SK-N-MC (cell line): ENCODE measurements around the gene CALML3.

Experiments used
- DNase-seq: peaks from one replicate; pipeline ENCODE4 v3.0.0-alpha.2; 2011; ENCODE audit warnings: low read depth, low spot score
- H3K27ac ChIP-seq: fragments of 200-600 bp; sonication (generic); 2 replicates; pipeline ENCODE4 v1.5.1; 2016; ENCODE audit warnings: mixed run types
- H3K36me3 ChIP-seq: fragments of 200-600 bp; sonication (generic); 2 replicates; pipeline ENCODE4 v1.6.1; 2017; ENCODE audit warnings: antibody characterized with exemption, low read length, mixed read lengths; ENCODE audit not compliant: insufficient read depth
- H3K4me3 ChIP-seq: fragments of 200-600 bp; sonication (generic); 2 replicates; pipeline ENCODE4 v1.5.1; 2016
- H3K9ac ChIP-seq: fragments of 200-600 bp; sonication (generic); 2 replicates; pipeline ENCODE4 v1.8.0; 2017; ENCODE audit warnings: mixed run types, mixed read lengths; ENCODE audit not compliant: insufficient read length
- H3K9me3 ChIP-seq: fragments of 200-600 bp; sonication (generic); 2 replicates; pipeline ENCODE4 v1.6.1; 2017; ENCODE audit warnings: low read depth, mild to moderate bottlenecking, antibody characterized with exemption, low read length, moderate library complexity, mixed read lengths
- EZH2 ChIP-seq: fragments of 200-600 bp; sonication (generic); IDR thresholded peaks from one replicate; pipeline ENCODE4 v1.6.1; 2017; ENCODE audit warnings: antibody characterized with exemption
- FOXP2 ChIP-seq: optimal IDR thresholded peaks from 2 replicates; pipeline ENCODE3; 2011; ENCODE audit warnings: mild to moderate bottlenecking, moderate library complexity; ENCODE audit not compliant: insufficient read depth; ENCODE audit errors: extremely low read length, control extremely low read depth
- POLR2AphosphoS5 ChIP-seq: IDR thresholded peaks from 2 replicates; pipeline ENCODE4 v1.6.1; 2012; ENCODE audit warnings: mild to moderate bottlenecking, low read depth, low read length, borderline replicate concordance

The CALML3 gene

DNA sequence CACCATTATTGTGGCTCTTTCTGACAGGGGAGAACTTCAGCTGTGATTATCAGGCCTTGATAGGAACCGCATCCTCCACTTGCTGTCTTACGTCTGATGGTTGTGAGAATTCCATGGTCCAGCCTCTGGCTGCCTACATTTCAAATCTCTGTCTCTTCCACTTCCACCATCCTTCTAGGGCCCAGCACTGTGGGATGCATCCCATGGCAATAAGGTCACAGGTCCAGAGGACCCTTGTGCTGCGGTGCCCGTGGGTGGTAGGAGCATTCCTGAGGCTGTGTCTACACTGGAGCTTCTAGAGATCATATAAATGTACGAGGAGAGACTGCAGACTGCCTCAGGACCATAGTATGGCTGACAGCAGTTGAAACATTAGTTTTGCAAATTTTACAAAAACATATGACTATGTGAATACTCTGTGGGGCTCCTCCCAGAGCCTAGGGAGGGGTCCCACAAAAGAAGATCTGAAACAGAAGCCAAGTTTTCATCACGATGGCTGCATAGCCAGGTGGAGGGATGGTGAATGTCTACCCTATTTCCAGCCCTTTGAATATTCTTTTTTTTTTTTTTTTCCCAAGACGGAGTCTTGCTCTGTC, 11.8 kb downstream of the CALML3 start:
- TF ChIP-seq FOXP2: no peak
- no peak for TF ChIP-seq EZH2
- TF ChIP-seq POLR2AphosphoS5: no peak
- no peak overlapping the region for H3K4me3 ChIP-seq
- DNase-seq: no peak
- H3K9ac ChIP-seq: no peak overlapping the region
- no peaks in the 10 kb centered on the region for H3K9me3 ChIP-seq
- H3K27ac ChIP-seq: no peak overlapping the region
- H3K36me3 ChIP-seq: no peaks in the 10 kb centered on the region

DNA sequence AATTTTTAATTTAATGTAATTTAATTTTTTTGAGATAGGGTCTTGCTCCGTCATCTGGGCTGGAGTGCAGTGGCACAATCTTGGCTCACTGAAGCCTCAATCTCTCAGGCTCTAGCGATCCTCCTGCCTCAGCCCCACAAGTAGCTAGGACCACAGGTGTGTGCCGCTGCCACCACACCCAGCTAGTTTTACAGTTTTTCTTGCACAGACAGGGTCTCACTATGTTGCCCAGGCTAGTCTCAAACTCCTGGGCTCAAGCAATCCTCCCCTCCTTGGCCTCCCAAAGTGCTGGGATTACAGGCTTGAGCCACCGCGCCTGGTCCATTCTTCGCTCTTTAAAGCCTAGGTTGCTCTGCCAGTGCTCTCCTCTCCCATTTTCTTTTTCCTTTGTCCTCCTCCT, 12.9 kb downstream of the CALML3 start:
- Histone ChIP-seq H3K27ac (no peak overlapping the region), H3K9ac (no peak overlapping the region), H3K9me3 (no peaks in the 10 kb centered on the region), H3K4me3 (no peak overlapping the region), H3K36me3 (no peaks in the 10 kb centered on the region)
- TF ChIP-seq FOXP2: no peak
- TF ChIP-seq EZH2: no peak
- TF ChIP-seq POLR2AphosphoS5: no peak
- no peak for DNase-seq

DNA sequence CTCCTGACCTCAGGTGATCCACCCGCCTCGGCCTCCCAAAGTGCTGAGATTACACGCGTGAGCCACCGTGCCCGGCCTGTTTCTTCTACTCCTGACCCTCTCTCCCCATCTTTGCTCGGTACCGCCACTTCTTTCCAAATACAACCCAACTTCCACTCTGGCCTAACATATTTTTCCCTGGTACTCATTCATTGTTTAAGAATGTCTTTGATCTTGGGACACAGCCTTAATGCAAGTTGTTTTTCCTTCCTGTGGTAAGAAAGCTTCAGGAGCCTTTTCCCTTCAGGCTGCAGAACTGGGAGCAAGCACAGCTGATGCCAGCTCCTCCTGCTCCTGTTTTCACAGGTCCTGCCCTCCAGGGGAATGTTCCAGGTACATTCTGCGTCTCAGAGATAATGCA, 13.7 kb downstream of the CALML3 start:
- Histone ChIP-seq H3K4me3 (no peak overlapping the region), H3K27ac (no peak overlapping the region), H3K9me3 (no peaks in the 10 kb centered on the region), H3K9ac (no peak overlapping the region), H3K36me3 (no peaks in the 10 kb centered on the region)
- DNase-seq: no peak
- no peak for TF ChIP-seq POLR2AphosphoS5
- no peak for TF ChIP-seq EZH2
- no peak for TF ChIP-seq FOXP2

DNA sequence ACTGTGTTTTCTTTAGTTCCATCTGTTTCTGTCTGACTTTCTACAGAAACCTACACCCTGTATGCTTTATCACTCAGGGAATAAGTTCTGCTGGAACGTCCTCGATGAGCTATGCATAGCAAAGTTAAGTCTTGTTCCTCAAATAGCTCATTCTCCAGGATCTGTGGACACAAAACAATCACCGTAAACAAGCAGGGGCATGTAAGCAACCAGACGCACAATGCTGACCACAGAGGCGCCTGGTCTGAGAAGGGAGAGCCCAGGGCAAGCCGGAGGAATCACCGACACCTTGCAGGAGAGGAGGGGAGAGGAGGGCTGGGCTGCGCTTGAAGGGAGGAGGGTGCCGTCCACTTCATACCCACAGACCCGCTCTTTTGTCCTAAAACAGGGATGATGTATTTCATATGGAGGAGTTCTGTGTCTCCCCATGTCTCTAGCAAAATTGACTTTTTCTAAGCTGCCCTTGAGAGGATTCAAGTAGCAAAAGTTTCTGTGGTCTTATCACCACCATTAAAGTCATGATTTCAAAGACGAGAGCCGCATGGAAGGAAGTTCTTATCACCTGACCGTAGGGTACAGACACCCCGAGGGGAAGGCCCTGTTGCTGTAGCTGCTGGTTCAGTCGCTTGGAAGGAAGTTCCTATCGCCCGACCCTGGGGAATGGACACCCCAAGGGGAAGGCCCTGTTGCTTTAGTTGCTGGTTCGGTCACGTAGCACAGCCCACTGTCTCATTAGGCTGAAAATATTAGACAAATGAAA, 14.3 kb downstream of the CALML3 start:
- H3K9me3 ChIP-seq: no peaks in the 10 kb centered on the region
- no peak overlapping the region for H3K9ac ChIP-seq
- H3K4me3 ChIP-seq: no peak overlapping the region
- TF ChIP-seq POLR2AphosphoS5 (no peak), FOXP2 (no peak), EZH2 (no peak)
- DNase-seq: no peak
- H3K27ac ChIP-seq: no peak overlapping the region
- no peaks in the 10 kb centered on the region for H3K36me3 ChIP-seq

DNA sequence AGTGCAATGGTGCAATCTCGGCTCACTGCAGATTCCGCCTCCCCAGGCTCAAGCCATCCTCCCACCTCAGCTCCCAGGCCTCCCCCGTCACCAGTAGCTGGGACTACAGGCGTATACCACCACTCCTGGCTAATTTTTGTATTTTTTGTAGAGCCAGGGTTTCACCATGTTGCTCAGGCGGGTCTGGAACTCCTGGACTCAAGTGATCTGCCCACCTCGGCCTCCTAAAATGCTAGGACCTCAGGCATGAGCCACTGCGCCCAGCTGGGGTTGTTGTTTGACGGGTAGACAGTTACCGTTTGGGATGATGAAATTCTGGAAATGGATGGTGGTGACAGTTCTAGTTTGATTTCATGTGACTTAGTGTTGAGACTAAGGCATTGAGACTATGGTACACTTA, 15.3 kb downstream of the CALML3 start:
- DNase-seq: no peak
- Histone ChIP-seq H3K36me3 (no peaks in the 10 kb centered on the region), H3K9ac (no peak overlapping the region), H3K9me3 (no peaks in the 10 kb centered on the region), H3K27ac (no peak overlapping the region), H3K4me3 (no peak overlapping the region)
- TF ChIP-seq FOXP2 (no peak), POLR2AphosphoS5 (no peak), EZH2 (no peak)

DNA sequence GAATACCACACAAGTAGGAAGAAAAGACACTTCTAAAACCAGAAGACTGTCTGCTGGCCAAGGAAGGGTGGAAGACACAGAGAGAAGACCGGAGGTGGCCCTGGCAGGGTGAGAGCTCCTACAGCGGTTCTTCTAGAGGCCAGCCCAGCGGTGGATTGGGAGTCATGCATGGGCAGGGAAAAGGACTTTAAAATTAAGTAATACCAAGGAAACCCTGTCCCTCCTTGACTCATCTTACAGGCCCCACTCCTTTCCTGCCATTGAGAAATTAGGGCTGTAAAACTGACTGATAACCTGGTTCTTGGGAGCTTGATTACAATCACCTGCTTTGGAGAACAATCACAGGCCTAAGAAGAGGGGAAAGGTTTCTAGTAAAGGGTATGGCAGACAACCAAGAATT, 16.1 kb downstream of the CALML3 start:
- H3K9me3 ChIP-seq: no peaks in the 10 kb centered on the region
- H3K4me3 ChIP-seq: no peak overlapping the region
- TF ChIP-seq POLR2AphosphoS5 (no peak), FOXP2 (no peak), EZH2 (no peak)
- H3K9ac ChIP-seq: no peak overlapping the region
- DNase-seq: no peak
- no peak overlapping the region for H3K27ac ChIP-seq
- H3K36me3 ChIP-seq: no peaks in the 10 kb centered on the region

DNA sequence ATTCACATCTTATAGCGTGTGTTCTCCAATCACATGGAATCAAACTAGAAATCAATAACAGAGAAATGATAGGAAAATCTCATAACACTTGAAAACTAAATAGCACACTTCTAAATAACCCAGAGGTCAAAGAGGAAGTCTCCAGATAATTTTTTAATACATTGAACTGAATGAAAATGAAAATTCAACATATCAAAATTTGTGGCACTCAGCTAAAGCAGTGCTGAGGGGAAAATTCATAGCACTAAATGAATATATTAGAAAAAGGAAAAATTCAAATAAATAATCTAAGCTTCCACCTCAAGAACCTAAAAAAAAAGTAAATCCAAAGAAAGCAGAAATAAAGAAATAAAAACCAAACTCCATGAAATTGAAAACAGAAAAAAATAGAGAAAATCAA, 17.3 kb downstream of the CALML3 start:
- no peak for DNase-seq
- TF ChIP-seq POLR2AphosphoS5 (no peak), FOXP2 (no peak), EZH2 (no peak)
- no peak overlapping the region for H3K27ac ChIP-seq
- H3K36me3 ChIP-seq: no peaks in the 10 kb centered on the region
- no peaks in the 10 kb centered on the region for H3K9me3 ChIP-seq
- no peak overlapping the region for H3K4me3 ChIP-seq
- no peak overlapping the region for H3K9ac ChIP-seq

DNA sequence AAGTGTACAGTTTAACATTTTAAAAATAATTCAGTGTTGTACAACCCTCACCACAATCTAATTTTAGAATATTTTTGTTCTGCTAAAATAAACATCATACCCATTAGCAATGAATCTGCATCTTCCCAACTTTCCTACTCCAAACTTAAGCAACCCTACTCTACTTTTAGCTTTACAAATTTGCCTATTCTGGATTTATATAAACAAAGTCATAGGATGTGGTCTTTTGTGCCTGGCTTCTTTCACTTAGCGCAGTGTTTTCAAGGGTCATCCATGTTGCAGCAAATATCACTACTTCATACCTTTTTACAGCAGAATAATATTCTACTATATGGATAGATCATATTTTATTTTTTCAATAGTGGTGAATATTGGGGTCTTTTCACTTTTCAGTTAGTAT, 18.9 kb downstream of the CALML3 start:
- Histone ChIP-seq H3K27ac (no peak overlapping the region), H3K4me3 (no peak overlapping the region), H3K9ac (no peak overlapping the region), H3K36me3 (no peaks in the 10 kb centered on the region), H3K9me3 (no peaks in the 10 kb centered on the region)
- no peak for TF ChIP-seq POLR2AphosphoS5
- TF ChIP-seq FOXP2: no peak
- TF ChIP-seq EZH2: no peak
- DNase-seq: no peak
